NCI-H2227 treated with DMSO at 0.1 percent for 48 hours (cell line): ENCODE measurements around the gene RNASE11.
"Not testable (repeated sequence)": the region's sequence is repeated elsewhere in the genome, so short reads cannot be mapped to it uniquely, and the experiment has no call there.

Experiments used
- DNase-seq: peaks from one replicate; lab custom pipeline; 2025; lab: John Stamatoyannopoulos, UW

RNASE11 gene

GRCh38 chr14:20587489-20588154 is at the start of gene RNASE11:
Gene RNASE11 (minus strand): TSS chr14:20588001.
- no peak for DNase-seq

DNA sequence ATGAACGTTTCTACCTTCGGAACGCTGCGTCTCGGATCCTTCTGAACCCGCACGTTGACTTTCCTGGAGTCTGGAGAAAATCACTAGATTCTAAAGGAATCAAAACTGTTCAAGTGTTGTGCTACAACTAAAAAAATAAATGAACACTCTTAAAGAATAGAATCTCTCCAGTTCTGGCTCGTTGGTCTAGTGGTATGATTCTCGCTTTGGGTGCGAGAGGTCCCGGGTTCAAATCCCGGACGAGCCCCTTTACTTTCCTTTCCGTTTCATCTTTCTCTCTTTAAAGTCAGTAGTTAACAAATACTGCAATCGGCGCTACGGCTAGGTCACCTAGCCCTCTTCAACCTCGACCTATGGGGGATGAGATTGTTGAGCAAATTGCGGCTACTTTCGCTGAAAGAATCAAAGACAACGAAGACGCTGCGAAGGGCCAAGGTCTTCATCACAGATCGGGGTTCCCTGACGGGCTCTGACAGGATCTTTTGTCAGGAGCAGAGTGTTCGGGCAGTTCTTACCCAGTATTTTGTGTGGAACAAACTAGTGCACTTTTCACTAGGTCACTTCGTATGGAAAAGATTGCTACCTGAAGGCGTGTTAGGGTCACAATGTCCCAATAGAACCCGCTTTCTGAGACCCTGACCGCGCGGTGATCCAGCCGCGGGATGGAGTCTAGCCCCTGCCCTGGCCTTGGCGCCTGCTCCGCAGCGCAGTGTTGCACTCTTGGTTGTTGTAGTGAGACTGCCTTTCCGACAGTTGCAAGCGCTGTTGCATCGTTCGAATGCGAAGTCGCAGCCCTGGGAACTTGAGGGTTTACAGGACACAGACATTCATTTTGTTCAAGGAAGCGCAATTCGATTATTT is 45.3 kb upstream of the RNASE11 start:
- DNase-seq = peak; percentile 36

DNA sequence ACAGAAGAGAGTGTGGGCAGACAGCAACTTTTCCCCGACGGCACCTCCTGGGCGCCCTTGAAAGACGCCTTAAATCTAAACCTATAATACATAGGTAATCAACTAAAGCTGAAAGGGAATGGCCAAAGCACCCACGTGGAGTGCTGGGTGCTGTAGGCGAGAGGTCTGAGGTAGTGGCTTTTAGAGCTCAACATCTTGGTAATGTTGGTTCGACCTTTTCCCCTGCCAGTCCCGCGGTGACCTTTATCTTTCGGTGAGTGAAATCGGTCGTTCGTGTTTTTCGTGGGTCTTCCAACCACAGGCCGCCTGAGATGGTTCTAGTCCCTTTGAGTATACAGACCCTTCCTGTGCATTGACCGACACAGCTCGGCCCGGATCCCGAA is 44.6 kb upstream of the RNASE11 start:
- DNase-seq = no peak

- no peak for DNase-seq
Observed at GRCh38 chr14:20631880-20632389, 44.1 kb upstream of the RNASE11 start.

DNA sequence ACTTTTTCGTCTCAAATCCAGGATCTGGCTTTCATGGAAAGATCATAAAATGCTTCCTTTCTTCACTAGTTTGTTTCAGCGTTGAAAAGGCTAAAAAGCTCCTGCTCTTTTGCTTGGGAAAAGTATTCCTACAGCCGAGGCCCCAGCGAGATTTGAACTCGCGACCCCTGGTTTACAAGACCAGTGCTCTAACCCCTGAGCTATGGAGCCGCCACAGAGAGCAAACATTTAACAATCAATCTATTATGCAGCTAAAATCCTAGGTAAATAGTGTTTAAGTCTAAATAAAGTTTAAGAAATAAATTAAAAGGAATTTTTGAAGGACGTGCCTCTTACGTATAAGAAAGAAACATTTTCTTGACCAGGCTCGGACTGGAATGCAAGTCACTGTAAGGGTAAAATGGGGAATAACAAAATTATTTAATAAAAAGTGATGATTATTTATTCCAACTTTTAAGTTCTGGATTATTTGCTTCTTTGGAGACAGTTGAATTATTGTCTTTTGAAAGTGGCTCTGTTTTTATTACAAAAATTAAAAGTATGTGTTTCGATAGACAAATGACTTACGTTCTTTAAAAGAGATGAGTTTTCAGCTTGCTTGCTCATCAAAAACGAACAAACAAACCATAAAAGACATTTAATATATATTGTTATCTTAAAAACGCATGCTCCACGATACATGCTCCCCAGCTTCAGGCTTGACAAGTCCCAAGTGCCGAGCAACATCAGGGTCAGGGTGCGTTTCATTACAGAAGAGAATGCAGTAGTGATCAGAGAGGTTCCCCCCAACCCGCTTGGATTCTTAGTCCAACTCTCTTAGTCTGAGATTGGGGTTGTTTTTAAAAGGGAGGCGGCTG is 43.5 kb upstream of the RNASE11 start:
- peak; percentile 58 for DNase-seq

GRCh38 chr14:20630340-20631022 is 42.7 kb upstream of the RNASE11 start:
- peak; percentile 58 for DNase-seq

DNA sequence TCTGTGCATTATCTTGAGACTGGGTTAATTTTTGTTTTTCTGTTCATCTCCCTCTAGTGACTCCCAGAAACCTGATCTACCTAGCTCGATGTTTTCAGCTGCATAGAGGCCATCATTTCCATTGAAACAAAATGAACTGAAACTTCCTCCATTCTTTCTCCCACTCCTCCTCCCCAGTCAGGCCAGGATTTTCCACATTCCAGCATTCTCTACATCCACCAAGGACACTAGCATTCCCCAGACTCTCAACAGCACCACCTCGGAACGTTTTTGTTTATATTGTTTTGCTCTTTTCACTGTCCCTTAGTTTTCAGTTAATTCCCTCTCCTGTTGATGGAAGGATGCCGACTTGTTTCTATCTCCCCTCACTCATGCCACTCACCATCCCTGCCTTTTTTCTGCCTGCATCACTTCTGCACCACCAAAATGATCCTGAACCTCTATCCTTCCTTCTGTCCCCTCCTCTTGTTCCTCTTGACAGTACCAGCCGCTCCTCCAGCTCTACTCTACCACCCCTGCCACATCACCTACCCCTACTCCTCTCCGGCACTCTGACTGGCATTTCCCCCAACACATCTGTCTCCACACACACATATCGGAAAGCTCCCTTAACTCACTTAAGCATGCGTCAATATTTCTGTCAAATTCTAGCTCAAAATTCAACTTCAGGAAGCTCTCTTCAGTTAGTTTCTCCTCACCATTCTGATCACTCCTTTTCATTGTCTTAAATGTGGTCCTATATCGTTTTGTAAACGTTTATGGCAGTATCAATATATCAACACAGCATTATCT is 40.5 kb upstream of the RNASE11 start:
- DNase-seq = no peak

GRCh38 chr14:20627346-20628027 is 39.7 kb upstream of the RNASE11 start:
- no peak for DNase-seq

DNA sequence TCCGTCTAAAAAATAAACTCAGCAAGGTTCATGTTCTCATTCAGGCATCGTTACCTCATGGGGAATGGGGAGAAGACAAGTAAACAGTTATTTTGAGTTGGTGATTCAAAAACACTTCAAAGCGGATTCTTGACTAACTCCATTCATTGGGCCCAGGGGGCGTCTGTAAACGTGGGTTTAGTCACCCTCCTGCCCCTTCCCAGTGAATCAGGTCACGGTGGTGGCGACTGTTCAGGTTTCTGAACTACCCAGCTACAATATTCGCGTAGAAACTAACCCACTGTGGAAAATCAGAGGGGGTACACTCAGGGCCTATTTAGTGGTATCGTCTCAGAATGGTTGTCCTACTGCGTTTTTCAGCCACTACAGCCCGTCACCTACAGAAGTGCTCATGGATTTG is 38.5 kb upstream of the RNASE11 start:
- no peak for DNase-seq

GRCh38 chr14:20624495-20625070 is 36.8 kb upstream of the RNASE11 start:
- peak; percentile 22 for DNase-seq

DNA sequence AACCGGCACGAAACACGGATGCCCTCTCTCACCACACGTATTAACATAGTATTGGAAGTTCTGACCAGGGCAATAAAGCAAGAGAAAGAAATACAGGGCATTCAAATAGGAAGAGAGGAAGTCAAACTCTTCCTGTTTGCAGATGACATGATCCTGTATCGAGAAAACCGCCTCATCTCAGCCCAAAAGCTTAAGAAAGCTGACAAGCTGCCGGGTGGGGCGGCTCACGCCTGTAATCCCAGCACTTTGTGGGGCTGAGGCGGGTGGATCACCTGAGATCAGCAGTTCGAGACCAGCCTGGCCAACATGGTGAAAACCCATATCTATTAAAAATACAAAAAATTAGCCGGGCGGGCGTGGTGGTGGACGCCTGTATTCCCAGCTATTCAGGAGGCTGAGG is 36.0 kb upstream of the RNASE11 start:
- DNase-seq = no peak

- no peak for DNase-seq
Observed at GRCh38 chr14:20622816-20623291, 35.1 kb upstream of the RNASE11 start.

DNA sequence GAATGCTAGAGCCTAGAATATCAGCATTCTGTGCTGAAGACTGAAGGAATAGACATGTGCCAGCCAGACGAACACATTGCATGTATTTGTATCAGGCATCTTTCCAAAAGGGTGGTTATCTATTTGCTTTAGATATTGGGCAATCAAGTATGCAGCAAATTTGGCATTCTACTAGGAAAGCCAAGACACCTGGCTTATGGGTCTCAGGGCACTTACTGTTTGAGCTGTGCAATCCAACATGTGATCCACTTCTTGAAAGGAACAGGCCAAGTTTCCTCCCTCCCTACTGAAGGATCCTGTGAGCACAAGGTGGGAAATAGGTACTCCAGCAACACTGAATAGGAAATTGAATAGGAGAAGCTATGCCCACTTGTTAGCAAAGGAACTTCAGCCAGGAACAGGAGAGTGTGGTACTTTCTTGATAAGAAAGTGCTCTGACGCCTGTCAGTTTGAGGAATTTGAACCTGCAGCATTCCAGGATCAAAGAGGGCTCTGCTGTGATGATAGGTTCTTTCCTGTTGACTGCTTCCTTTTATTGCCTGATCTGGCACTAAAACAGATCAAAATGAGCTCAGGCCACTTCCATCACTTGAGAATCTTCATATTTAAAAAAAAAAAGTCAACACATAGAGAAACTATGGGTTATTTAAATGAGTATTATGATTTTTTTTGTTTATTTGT is 33.1 kb upstream of the RNASE11 start:
- no peak for DNase-seq

DNA sequence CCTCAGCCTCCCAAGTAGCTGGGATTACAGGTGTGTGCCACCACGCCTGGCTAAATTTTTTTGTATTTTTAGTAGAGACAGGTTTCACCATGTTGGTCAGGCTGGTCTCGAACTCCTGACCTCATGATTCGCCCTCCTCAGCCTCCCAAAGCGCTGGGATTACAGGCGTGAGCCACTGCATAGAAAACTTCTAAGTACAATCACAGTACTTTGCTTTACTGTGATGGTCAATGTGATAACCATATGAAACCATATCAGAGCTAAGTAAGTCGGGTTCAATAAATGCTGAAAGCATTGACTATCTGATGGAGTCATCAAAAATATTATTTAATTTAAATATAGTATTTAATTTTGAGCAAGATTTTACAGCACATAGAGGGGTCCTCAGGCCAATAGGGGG is 31.9 kb upstream of the RNASE11 start:
- DNase-seq = not testable (repeated sequence)

DNA sequence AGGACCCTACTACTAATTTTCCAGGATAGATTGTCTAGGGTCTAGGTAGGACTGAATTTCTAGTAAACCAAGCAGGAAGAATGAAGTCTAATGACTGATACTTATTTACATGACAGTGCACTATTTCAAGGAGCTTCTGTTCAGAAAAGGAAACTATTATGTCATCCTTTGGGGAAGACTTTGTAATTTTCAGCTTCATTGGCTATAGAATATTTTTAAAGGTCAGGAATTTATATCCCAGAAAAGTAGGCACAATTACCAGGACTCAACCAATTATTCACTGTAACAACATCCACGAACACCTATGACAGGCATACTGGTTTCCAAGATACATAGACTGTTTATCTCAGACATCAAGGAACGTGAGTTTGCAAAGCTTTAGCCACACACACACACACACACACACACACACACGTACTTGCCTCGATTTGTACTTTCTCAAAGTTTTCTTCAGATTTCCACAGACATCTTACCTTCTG is 30.5 kb upstream of the RNASE11 start:
- DNase-seq = no peak

GRCh38 chr14:20617138-20618003 is 29.6 kb upstream of the RNASE11 start:
- DNase-seq = no peak

DNA sequence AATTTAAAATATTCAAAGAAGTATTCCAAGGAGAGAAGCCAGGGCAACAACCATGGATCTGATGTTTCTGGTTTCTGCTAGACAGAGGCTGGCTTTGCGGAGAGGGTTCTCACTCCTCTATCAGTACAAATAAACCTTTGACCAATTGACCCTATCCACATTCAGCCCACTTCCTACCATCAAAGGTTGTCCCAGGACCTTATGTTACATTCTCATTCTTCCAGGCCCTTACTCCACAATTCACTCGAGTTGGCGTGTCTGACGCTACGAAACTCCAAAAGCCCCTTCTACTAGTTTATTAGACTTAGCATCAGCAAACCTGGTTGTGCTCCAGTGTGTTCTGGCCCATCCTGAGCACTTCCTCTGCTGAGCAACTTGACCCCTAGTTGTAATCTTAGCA is 28.2 kb upstream of the RNASE11 start:
- DNase-seq = no peak
